Measurements from ENCODE around the gene DOK3. TPM values are rescaled to one million over a fixed set of nuclear protein-coding genes. Genes with fewer than 3 reads are reported as not detected.

Gene DOK3
- total and polyA plus RNA-seq, 7 donors = 3.0 to 20.2 (median 7.1) TPM

DNA sequence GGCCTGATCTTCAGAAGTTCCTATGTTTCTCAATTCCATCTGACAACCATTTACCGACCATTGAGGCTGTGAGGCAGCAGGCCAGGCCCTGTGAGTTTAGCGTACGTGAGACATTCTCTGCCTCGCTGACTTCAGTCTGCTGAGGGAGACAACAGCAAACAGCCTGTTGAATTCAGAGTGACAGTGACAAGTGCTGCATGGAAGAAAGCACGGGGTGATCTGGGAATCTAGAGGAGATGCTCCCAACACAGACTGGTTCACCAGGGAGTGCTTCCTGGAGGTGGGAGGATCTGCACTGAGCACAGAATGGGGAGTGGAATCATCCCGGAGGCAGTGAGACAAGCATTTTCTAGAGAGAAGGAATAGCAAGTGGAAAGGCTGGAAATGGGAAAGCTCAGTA, 17.2 kb upstream of the DOK3 start:
- TF ChIP-seq POLR2A (IDR thresholded peaks at IDR 0.05) = no peak
- no peak for TF ChIP-seq EP300 (IDR thresholded peaks at IDR 0.05)
- TF ChIP-seq POLR2AphosphoS5 (IDR thresholded peaks at IDR 0.05) = no peak
- TF ChIP-seq CTCF (IDR thresholded peaks at IDR 0.05) = no peak
- H3K27me3 ChIP-seq = no peaks in the 10 kb centered on the region
- H3K27ac ChIP-seq = no peak overlapping the region
- H3K4me1 ChIP-seq = peaks cover 0 to 16% (median 10%) of the 10 kb centered on the region in 4 donors
- 93 to 95% methylated on average over 6 of the region's 6 CpGs for WGBS, 2 donors
- H3K36me3 ChIP-seq = peaks cover 49 to 99% (median 70%) of the 10 kb centered on the region in 4 donors
- intact Hi-C loops (cut with DNase I) = no loop called here
- H3K4me3 ChIP-seq = no peak overlapping the region
- no peaks in the 10 kb centered on the region for H3K9me3 ChIP-seq
- peak; percentile 13 for DNase-seq

GRCh38 chr5:177526191-177526590, 16.6 kb upstream of the DOK3 start:
- H3K4me3 ChIP-seq = no peak overlapping the region
- H3K9me3 ChIP-seq = no peaks in the 10 kb centered on the region
- H3K27me3 ChIP-seq = no peaks in the 10 kb centered on the region
- H3K27ac ChIP-seq = no peak overlapping the region
- intact Hi-C loops (cut with DNase I) = no loop called here
- no peak for TF ChIP-seq EP300 (IDR thresholded peaks at IDR 0.05)
- no peak for TF ChIP-seq POLR2A (IDR thresholded peaks at IDR 0.05)
- TF ChIP-seq CTCF (IDR thresholded peaks at IDR 0.05) = no peak
- TF ChIP-seq POLR2AphosphoS5 (IDR thresholded peaks at IDR 0.05) = no peak
- peak; percentile 6 for DNase-seq
- peaks cover 49 to 99% (median 69%) of the 10 kb centered on the region in 4 donors for H3K36me3 ChIP-seq
- WGBS, 2 donors = 90 to 98% methylated on average over 4 of the region's 4 CpGs
- H3K4me1 ChIP-seq = peaks cover 0 to 11% (median 10%) of the 10 kb centered on the region in 4 donors

DNA sequence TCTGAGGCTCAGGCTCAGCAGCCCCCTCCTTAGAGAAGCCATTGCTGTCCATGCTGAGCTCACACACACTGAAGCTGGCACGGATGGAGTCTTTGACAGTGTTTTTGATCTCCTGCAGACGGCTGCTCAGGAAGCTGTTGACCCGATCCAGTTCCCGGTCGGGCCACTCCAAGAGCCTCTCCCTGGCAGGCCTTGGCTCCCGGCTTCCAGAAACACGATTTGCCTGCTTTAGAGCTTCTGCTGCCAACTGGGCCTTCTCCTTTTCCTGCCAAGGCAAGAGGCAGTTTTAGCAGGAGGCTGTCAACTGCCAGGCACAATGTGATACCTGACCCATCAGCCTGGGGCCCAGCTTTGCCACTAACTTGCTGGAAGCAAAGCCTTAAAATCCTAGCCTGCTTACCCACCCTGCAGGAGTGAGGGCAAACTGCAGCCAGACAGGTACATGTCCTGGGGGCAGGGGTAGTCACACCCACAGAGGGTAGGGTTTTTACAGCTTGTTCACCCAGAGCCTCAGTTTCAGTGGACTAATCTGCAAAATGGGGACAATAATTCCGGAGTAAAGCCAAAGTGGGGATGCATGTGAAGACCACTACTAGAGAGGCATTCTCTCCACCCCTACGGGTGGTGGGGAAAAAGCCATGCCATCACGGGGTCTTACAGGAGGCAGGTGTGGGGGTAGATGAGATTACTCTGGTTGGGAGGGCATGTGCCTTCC, 15.5 kb upstream of the DOK3 start:
- peak; percentile 60 for DNase-seq
- Histone ChIP-seq H3K4me1 (peaks cover 0 to 2% (median under 1%) of the 10 kb centered on the region in 4 donors), H3K36me3 (peaks cover 51 to 99% (median 74%) of the 10 kb centered on the region in 4 donors), H3K27ac (peak overlapping the region in 1 of 4 donors; percentile 13), H3K27me3 (no peaks in the 10 kb centered on the region), H3K9me3 (no peaks in the 10 kb centered on the region), H3K4me3 (no peak overlapping the region)
- intact Hi-C loops (cut with DNase I) = no loop called here
- 94% methylated on average over 10 of the region's 10 CpGs for WGBS, 2 donors
- TF ChIP-seq CTCF (IDR thresholded peaks at IDR 0.05) = no peak
- no peak for TF ChIP-seq EP300 (IDR thresholded peaks at IDR 0.05)
- TF ChIP-seq POLR2A (IDR thresholded peaks at IDR 0.05) = no peak
- no peak for TF ChIP-seq POLR2AphosphoS5 (IDR thresholded peaks at IDR 0.05)

- 94 to 95% methylated on average over 12 of the region's 12 CpGs for WGBS, 2 donors
- no peak for TF ChIP-seq CTCF (IDR thresholded peaks at IDR 0.05)
- TF ChIP-seq EP300 (IDR thresholded peaks at IDR 0.05) = no peak
- no peak for TF ChIP-seq POLR2A (IDR thresholded peaks at IDR 0.05)
- TF ChIP-seq POLR2AphosphoS5 (IDR thresholded peaks at IDR 0.05) = no peak
- Histone ChIP-seq H3K4me3 (no peak overlapping the region), H3K36me3 (peaks cover 52 to 99% (median 76%) of the 10 kb centered on the region in 4 donors), H3K9me3 (no peaks in the 10 kb centered on the region), H3K4me1 (peaks cover 0 to 6% (median 0%) of the 10 kb centered on the region in 4 donors), H3K27me3 (no peaks in the 10 kb centered on the region), H3K27ac (no peak overlapping the region)
- intact Hi-C loops (cut with DNase I) = no loop called here
- DNase-seq = peak; percentile 65
Observed at GRCh38 chr5:177524539-177524900, 14.9 kb upstream of the DOK3 start.
